ENCODE results near the gene TBC1D22A.
A peak's percentile ranks its signal among the peaks of the same experiment; 100 is the strongest.

- peak; percentile 70 for TF ChIP-seq POLR2AphosphoS5 (IDR thresholded peaks at IDR 0.05; ENCODE audit: low read depth, low read length)
- no peak for TF ChIP-seq CTCF (IDR thresholded peaks at IDR 0.05 in 2 of 3, conservative IDR thresholded peaks at IDR 0.05 in 1 of 3; ENCODE audit: borderline replicate concordance in 1 of 3, insufficient read depth in 1 of 3, low read depth in 2 of 3, low read length in 2 of 3)
- TF ChIP-seq POLR2A (IDR thresholded peaks at IDR 0.05; ENCODE audit: borderline replicate concordance, extremely low read depth, insufficient read depth, insufficient read length) = no peak
- peak; percentile 96 for TF ChIP-seq JUND (IDR thresholded peaks at IDR 0.05)
- no peak for TF ChIP-seq ZNF274 (IDR thresholded peaks at IDR 0.05; ENCODE audit: low read depth, low read length)
- no peak for TF ChIP-seq CEBPB (IDR thresholded peaks at IDR 0.05; ENCODE audit: low read depth)
- TF ChIP-seq ZFX (IDR thresholded peaks at IDR 0.05) = 0 out of 2 replicates have a peak, but pooled peaks have one; percentile 44
- no peak for TF ChIP-seq ELF1 (IDR thresholded peaks at IDR 0.05; ENCODE audit: borderline replicate concordance, low read depth)
- no peak for TF ChIP-seq EZH2 (IDR thresholded peaks at IDR 0.05)
Measured at GRCh38 chr22:46754110-46754799, 8.2 kb upstream of the TBC1D22A start.
